HL-60 (cell line): ENCODE data around the gene CEBPE.

Experiments
- GABPA ChIP-seq: IDR thresholded peaks from 2 replicates; pipeline ENCODE4 v1.6.1; 2012; ENCODE audit warnings: low read depth
- TF ChIP-seq, protein P1 (sequence below): IDR thresholded peaks from one replicate; pipeline ENCODE4 v1.5.1; 2011; ENCODE audit warnings: low read length, control low read depth, inconsistent platforms; ENCODE audit not compliant: insufficient read depth

DNA sequence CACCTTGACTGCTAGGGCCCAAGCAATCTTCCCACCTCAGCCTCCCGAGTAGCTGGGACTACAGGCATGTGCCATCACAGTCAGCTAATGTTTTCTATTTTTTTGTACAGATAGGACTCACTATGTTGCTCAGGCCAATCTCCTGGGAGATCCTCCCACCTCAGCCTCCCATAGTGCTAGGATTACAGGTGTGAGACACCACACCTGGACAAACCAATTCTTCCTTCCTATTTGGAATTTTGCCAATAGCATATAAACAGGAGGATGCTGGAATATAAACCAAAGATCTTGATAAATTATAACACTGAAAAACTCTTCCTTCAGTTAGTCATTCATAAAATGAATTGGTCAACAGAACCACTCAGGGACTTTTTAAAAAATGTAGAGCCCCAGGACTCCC, 32.5 kb downstream of the CEBPE start:
- TF ChIP-seq, protein P1, sequence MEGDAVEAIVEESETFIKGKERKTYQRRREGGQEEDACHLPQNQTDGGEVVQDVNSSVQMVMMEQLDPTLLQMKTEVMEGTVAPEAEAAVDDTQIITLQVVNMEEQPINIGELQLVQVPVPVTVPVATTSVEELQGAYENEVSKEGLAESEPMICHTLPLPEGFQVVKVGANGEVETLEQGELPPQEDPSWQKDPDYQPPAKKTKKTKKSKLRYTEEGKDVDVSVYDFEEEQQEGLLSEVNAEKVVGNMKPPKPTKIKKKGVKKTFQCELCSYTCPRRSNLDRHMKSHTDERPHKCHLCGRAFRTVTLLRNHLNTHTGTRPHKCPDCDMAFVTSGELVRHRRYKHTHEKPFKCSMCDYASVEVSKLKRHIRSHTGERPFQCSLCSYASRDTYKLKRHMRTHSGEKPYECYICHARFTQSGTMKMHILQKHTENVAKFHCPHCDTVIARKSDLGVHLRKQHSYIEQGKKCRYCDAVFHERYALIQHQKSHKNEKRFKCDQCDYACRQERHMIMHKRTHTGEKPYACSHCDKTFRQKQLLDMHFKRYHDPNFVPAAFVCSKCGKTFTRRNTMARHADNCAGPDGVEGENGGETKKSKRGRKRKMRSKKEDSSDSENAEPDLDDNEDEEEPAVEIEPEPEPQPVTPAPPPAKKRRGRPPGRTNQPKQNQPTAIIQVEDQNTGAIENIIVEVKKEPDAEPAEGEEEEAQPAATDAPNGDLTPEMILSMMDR = no peak
- TF ChIP-seq GABPA = no peak
